ENCODE measurements around the gene RASD2. TPM values are rescaled to one million over a fixed set of nuclear protein-coding genes. Genes with fewer than 3 reads are reported as not detected.

RASD2 gene
- total RNA-seq, 1 experiment from 2014 or later: 0.42 TPM

DNA sequence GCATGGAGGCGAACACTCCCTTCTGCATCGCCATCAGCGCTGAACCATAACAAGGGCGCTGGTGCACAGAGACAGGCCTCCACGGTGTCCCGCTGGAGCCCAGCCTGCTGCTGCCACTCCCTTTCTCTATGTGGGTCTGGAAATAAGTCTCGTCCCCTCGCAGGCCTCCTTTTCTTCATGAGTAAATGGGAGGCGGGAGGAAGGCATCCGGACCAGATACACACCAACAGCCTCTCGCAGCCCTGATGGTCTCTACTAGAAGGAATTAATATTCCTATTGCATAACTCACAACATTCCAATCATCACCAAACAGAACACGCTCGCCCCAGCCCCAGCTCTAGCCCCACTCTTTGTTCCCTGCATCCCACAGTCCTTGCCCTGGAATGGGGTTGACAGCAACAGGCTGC, 14.9 kb downstream of the RASD2 start:
- Histone ChIP-seq H4K91ac (ENCODE audit: insufficient read length, low read depth, low read length) (no peak overlapping the region), H3K14ac (ENCODE audit: insufficient read depth, low read length) (no peak overlapping the region), H2AFZ (ENCODE audit: low read length) (no peak overlapping the region), H3K27me3 (ENCODE audit: insufficient read depth, low read length) (no peaks in the 10 kb centered on the region), H4K20me1 (ENCODE audit: control insufficient read depth, insufficient read depth, insufficient read length) (no peaks in the 10 kb centered on the region), H3K79me2 (ENCODE audit: insufficient read depth, low read length) (no peaks in the 10 kb centered on the region), H3K23ac (ENCODE audit: insufficient read length, low read depth, low read length) (no peak overlapping the region), H3K18ac (ENCODE audit: insufficient read length, low read depth, low read length) (no peak overlapping the region), H3K4me2 (ENCODE audit: insufficient read depth, insufficient read length, low read length) (no peak overlapping the region), H3K9me3 (ENCODE audit: control insufficient read depth, low read depth, low read length) (no peaks in the 10 kb centered on the region), H3K9ac (ENCODE audit: extremely low read depth, insufficient read length, low read length) (no peak overlapping the region), H2BK20ac (ENCODE audit: low read depth, low read length, poor library complexity, severe bottlenecking) (no peak overlapping the region), H3T11ph (ENCODE audit: low read length) (no peak overlapping the region), H4K8ac (replicated peaks; ENCODE audit: insufficient read length, low read depth, low read length) (no peak overlapping the region), H3K27ac (ENCODE audit: insufficient read length, low read depth, low read length) (no peak overlapping the region), H2AK5ac (ENCODE audit: insufficient read length, low read length) (no peak overlapping the region), H3K23me2 (ENCODE audit: insufficient read length, low read depth, low read length, poor library complexity, severe bottlenecking) (no peaks in the 10 kb centered on the region), H2BK120ac (ENCODE audit: low read depth, low read length, poor library complexity, severe bottlenecking) (no peak overlapping the region), H3K79me1 (ENCODE audit: insufficient read depth, low read depth, low read length, poor library complexity, severe bottlenecking) (no peaks in the 10 kb centered on the region), H2BK15ac (ENCODE audit: low read depth, low read length) (no peak overlapping the region), H3K56ac (ENCODE audit: insufficient read length, low read depth, low read length) (no peak overlapping the region), H4K5ac (ENCODE audit: insufficient read length, low read depth, low read length) (no peak overlapping the region), H2BK12ac (ENCODE audit: insufficient read length, low read depth, low read length) (no peak overlapping the region), H3K4ac (ENCODE audit: low read depth, low read length) (no peak overlapping the region), H2BK5ac (ENCODE audit: insufficient read length, low read length) (no peak overlapping the region), H3K4me1 (ENCODE audit: insufficient read depth, low read length) (no peaks in the 10 kb centered on the region)
- peaks cover 11 to 26% of the 10 kb centered on the region in 2 experiments for H3K4me1 Mint-ChIP-seq
- TF ChIP-seq, protein P1, sequence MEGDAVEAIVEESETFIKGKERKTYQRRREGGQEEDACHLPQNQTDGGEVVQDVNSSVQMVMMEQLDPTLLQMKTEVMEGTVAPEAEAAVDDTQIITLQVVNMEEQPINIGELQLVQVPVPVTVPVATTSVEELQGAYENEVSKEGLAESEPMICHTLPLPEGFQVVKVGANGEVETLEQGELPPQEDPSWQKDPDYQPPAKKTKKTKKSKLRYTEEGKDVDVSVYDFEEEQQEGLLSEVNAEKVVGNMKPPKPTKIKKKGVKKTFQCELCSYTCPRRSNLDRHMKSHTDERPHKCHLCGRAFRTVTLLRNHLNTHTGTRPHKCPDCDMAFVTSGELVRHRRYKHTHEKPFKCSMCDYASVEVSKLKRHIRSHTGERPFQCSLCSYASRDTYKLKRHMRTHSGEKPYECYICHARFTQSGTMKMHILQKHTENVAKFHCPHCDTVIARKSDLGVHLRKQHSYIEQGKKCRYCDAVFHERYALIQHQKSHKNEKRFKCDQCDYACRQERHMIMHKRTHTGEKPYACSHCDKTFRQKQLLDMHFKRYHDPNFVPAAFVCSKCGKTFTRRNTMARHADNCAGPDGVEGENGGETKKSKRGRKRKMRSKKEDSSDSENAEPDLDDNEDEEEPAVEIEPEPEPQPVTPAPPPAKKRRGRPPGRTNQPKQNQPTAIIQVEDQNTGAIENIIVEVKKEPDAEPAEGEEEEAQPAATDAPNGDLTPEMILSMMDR (conservative IDR thresholded peaks at IDR 0.05): no peak
- no peaks in the 10 kb centered on the region; a peak in 1 of 7 replicates for H3K36me3 Mint-ChIP-seq (ENCODE audit: insufficient read depth in 1 of 3, low read depth in 3 of 3)
- H3K27me3 Mint-ChIP-seq (ENCODE audit: low read depth): peaks cover 13% of the 10 kb centered on the region
- no peak overlapping the region for H3K4me3 Mint-ChIP-seq
- WGBS (ENCODE audit: extremely low coverage, insufficient read length, low lambda C conversion rate): no CpG with 5 or more reads among the region's 13 CpGs
- H3K9me3 Mint-ChIP-seq: no peaks in the 10 kb centered on the region
- no peak for DNase-seq
- H3K27ac Mint-ChIP-seq: no peak overlapping the region
